Tibial nerve (tissue), 3 donors: ENCODE measurements around the gene GPR171.

Experiments
- CTCF ChIP-seq, 5 experiments: fragments of 200-600 bp in 3 of 5; fragments of 450-650 bp in 2 of 5; sonication (generic) in 3 of 5; IDR thresholded peaks; one replicate each; pipeline ENCODE4 v1.5.1; 2016 to 2019; ENCODE audit warnings: antibody characterized with exemption in 5 of 5, mild to moderate bottlenecking in 3 of 5, moderate library complexity in 2 of 5
- POLR2A ChIP-seq, 2 donors: fragments of 450-650 bp; IDR thresholded peaks; one replicate each; pipeline ENCODE4 v1.6.1; 2017; ENCODE audit warnings: antibody characterized with exemption in 2 of 2, mild to moderate bottlenecking in 2 of 2, moderate library complexity in 2 of 2

- TF ChIP-seq CTCF (IDR thresholded peaks at IDR 0.05) (no peak), POLR2A (IDR thresholded peaks at IDR 0.05) (no peak)
Observed at GRCh38 chr3:151195826-151196225, 7.2 kb downstream of the GPR171 start.
